Measurements from ENCODE around the gene NOVA1. TPM values are rescaled to one million over a fixed set of nuclear protein-coding genes. Genes with fewer than 3 reads are reported as not detected.

Gene NOVA1
- polyA plus RNA-seq, 1 donor from 2014 or later: 121 TPM

DNA sequence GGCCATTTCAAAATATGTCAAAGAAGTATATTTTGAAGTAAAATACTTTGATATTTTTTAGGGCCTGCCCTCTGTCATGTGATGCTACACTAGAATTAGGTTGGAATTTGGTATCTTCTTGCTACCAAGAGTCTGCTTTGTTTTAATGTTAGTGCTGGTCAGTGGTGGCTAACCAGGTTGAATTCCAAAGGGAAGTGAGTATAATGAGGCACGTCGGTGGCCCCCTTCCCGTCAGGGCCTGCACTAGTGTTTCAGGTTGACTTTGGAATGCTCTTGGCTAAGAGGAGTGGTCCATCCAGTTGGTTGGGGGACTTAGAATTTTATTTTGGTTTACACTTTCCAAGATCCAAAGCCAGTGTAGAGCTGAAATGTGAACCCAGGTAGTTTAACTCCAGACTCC, 185.4 kb downstream of the NOVA1 start:
- Histone ChIP-seq H4K20me1 (ENCODE audit: insufficient read depth) (no peaks in the 10 kb centered on the region), H3K27ac (ENCODE audit: low read length) (no peak overlapping the region), H3K9me3 (ENCODE audit: low read length) (no peaks in the 10 kb centered on the region), H3K9me2 (ENCODE audit: insufficient read depth, low read length) (no peaks in the 10 kb centered on the region), H3K36me3 (ENCODE audit: insufficient read depth, low read length) (no peaks in the 10 kb centered on the region), H3K4me3 (ENCODE audit: low read length) (no peak overlapping the region), H3K27me3 (ENCODE audit: insufficient read depth, low read depth, low read length) (no peaks in the 10 kb centered on the region), H3F3A (ENCODE audit: insufficient read depth, low read length, poor library complexity, severe bottlenecking) (no peaks in the 10 kb centered on the region), H2AFZ (ENCODE audit: low read depth, low read length) (no peak overlapping the region), H3K79me2 (replicated peaks; ENCODE audit: insufficient read depth, low read length) (no peaks in the 10 kb centered on the region), H3K4me2 (ENCODE audit: low read length) (no peak overlapping the region), H3K9ac (ENCODE audit: low read length) (no peak overlapping the region)
- TF ChIP-seq MXI1 (conservative IDR thresholded peaks at IDR 0.05; ENCODE audit: poor library complexity, severe bottlenecking) (no peak), POLR2AphosphoS5 (IDR thresholded peaks at IDR 0.05) (no peak), SMC3 (conservative IDR thresholded peaks at IDR 0.05; ENCODE audit: poor library complexity) (no peak), TAF1 (IDR thresholded peaks at IDR 0.05; ENCODE audit: low read depth) (no peak), EP300 (conservative IDR thresholded peaks at IDR 0.05; ENCODE audit: poor library complexity, severe bottlenecking) (no peak), RAD21 (conservative IDR thresholded peaks at IDR 0.05) (no peak), EZH2 (IDR thresholded peaks at IDR 0.05; ENCODE audit: borderline replicate concordance, insufficient read depth, low read length, poor library complexity, severe bottlenecking) (no peak)
- TF ChIP-seq, protein P1, sequence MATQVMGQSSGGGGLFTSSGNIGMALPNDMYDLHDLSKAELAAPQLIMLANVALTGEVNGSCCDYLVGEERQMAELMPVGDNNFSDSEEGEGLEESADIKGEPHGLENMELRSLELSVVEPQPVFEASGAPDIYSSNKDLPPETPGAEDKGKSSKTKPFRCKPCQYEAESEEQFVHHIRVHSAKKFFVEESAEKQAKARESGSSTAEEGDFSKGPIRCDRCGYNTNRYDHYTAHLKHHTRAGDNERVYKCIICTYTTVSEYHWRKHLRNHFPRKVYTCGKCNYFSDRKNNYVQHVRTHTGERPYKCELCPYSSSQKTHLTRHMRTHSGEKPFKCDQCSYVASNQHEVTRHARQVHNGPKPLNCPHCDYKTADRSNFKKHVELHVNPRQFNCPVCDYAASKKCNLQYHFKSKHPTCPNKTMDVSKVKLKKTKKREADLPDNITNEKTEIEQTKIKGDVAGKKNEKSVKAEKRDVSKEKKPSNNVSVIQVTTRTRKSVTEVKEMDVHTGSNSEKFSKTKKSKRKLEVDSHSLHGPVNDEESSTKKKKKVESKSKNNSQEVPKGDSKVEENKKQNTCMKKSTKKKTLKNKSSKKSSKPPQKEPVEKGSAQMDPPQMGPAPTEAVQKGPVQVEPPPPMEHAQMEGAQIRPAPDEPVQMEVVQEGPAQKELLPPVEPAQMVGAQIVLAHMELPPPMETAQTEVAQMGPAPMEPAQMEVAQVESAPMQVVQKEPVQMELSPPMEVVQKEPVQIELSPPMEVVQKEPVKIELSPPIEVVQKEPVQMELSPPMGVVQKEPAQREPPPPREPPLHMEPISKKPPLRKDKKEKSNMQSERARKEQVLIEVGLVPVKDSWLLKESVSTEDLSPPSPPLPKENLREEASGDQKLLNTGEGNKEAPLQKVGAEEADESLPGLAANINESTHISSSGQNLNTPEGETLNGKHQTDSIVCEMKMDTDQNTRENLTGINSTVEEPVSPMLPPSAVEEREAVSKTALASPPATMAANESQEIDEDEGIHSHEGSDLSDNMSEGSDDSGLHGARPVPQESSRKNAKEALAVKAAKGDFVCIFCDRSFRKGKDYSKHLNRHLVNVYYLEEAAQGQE (IDR thresholded peaks at IDR 0.05; ENCODE audit: borderline replicate concordance): no peak
- TF ChIP-seq, protein P2, sequence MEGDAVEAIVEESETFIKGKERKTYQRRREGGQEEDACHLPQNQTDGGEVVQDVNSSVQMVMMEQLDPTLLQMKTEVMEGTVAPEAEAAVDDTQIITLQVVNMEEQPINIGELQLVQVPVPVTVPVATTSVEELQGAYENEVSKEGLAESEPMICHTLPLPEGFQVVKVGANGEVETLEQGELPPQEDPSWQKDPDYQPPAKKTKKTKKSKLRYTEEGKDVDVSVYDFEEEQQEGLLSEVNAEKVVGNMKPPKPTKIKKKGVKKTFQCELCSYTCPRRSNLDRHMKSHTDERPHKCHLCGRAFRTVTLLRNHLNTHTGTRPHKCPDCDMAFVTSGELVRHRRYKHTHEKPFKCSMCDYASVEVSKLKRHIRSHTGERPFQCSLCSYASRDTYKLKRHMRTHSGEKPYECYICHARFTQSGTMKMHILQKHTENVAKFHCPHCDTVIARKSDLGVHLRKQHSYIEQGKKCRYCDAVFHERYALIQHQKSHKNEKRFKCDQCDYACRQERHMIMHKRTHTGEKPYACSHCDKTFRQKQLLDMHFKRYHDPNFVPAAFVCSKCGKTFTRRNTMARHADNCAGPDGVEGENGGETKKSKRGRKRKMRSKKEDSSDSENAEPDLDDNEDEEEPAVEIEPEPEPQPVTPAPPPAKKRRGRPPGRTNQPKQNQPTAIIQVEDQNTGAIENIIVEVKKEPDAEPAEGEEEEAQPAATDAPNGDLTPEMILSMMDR (IDR thresholded peaks at IDR 0.05; ENCODE audit: poor library complexity, severe bottlenecking): no peak

DNA sequence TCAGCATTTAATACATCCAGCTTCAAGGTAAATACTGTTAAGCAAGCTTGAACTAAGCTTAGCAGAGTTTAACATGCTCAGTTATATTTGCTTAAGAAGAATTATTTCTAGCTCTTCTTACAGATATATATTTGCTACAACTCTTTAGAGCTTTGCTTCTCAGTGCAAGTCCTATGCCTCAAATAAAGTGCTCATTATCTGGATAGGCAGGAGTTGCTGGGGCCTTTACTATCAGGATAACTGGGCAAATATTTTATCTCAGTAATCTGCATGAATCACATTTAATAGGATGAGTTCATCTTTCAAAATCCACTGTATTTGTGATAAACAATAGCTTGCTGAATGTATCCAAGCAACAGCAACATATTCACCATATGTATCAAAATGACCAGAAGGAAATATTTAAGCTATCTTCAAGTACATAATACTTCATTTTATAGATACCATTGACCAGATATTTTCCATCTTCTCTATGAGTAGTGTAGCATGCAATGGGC, 187.6 kb downstream of the NOVA1 start:
- Histone ChIP-seq H3K27me3 (ENCODE audit: insufficient read depth, low read depth, low read length) (no peaks in the 10 kb centered on the region), H3K9ac (ENCODE audit: low read length) (no peak overlapping the region), H3K4me2 (ENCODE audit: low read length) (no peak overlapping the region), H3F3A (ENCODE audit: insufficient read depth, low read length, poor library complexity, severe bottlenecking) (no peaks in the 10 kb centered on the region), H3K36me3 (ENCODE audit: insufficient read depth, low read length) (no peaks in the 10 kb centered on the region), H3K9me3 (ENCODE audit: low read length) (no peaks in the 10 kb centered on the region), H3K9me2 (ENCODE audit: insufficient read depth, low read length) (no peaks in the 10 kb centered on the region), H2AFZ (ENCODE audit: low read depth, low read length) (no peak overlapping the region), H4K20me1 (ENCODE audit: insufficient read depth) (no peaks in the 10 kb centered on the region), H3K79me2 (replicated peaks; ENCODE audit: insufficient read depth, low read length) (no peaks in the 10 kb centered on the region), H3K27ac (ENCODE audit: low read length) (no peak overlapping the region), H3K4me3 (ENCODE audit: low read length) (no peak overlapping the region)
- TF ChIP-seq, protein P2 (IDR thresholded peaks at IDR 0.05; ENCODE audit: poor library complexity, severe bottlenecking): no peak
- TF ChIP-seq EP300 (conservative IDR thresholded peaks at IDR 0.05; ENCODE audit: poor library complexity, severe bottlenecking) (no peak), SMC3 (conservative IDR thresholded peaks at IDR 0.05; ENCODE audit: poor library complexity) (no peak), EZH2 (IDR thresholded peaks at IDR 0.05; ENCODE audit: borderline replicate concordance, insufficient read depth, low read length, poor library complexity, severe bottlenecking) (no peak), POLR2AphosphoS5 (IDR thresholded peaks at IDR 0.05) (no peak), MXI1 (conservative IDR thresholded peaks at IDR 0.05; ENCODE audit: poor library complexity, severe bottlenecking) (no peak), RAD21 (conservative IDR thresholded peaks at IDR 0.05) (no peak), TAF1 (IDR thresholded peaks at IDR 0.05; ENCODE audit: low read depth) (no peak)
- TF ChIP-seq, protein P1 (IDR thresholded peaks at IDR 0.05; ENCODE audit: borderline replicate concordance): no peak

All from neural cell (in vitro differentiated cells).